KMS-11 (cell line): ENCODE measurements around the gene CEACAM4.

Experiments used
- H2AFZ ChIP-seq: fragments of 200-600 bp; sonication (generic); 2 replicates; pipeline ENCODE4 v1.6.1; 2016; ENCODE audit warnings: antibody characterized with exemption, mixed run types, low read depth
- H3K27ac ChIP-seq: fragments of 200-600 bp; sonication (generic); 2 replicates; pipeline ENCODE4 v1.6.1; 2016; ENCODE audit warnings: mild to moderate bottlenecking, mixed run types
- H3K27me3 ChIP-seq: fragments of 200-600 bp; sonication (generic); 2 replicates; pipeline ENCODE4 v1.6.1; 2017; ENCODE audit warnings: mild to moderate bottlenecking, low read depth, mixed run types, moderate library complexity; ENCODE audit not compliant: insufficient read depth
- H3K36me3 ChIP-seq: fragments of 200-600 bp; sonication (generic); 2 replicates; pipeline ENCODE4 v1.6.1; 2017; ENCODE audit warnings: mild to moderate bottlenecking, mixed run types; ENCODE audit not compliant: insufficient read depth
- H3K4me1 ChIP-seq: fragments of 200-600 bp; sonication (generic); 2 replicates; pipeline ENCODE4 v1.6.1; 2016; ENCODE audit warnings: mild to moderate bottlenecking, low read depth, mixed run types; ENCODE audit not compliant: poor library complexity, severe bottlenecking
- H3K4me2 ChIP-seq: fragments of 200-600 bp; sonication (generic); 2 replicates; pipeline ENCODE4 v1.7.0; 2016; ENCODE audit warnings: mild to moderate bottlenecking, mixed run types
- H3K4me3 ChIP-seq: fragments of 200-600 bp; sonication (generic); IDR thresholded peaks from 2 replicates; pipeline ENCODE4 v1.6.1; 2017; ENCODE audit warnings: low read depth, low read length, mixed read lengths; ENCODE audit not compliant: insufficient read depth
- H3K79me2 ChIP-seq: fragments of 200-600 bp; sonication (generic); 2 replicates; pipeline ENCODE4 v1.6.1; 2016; ENCODE audit warnings: low read depth, mixed run types; ENCODE audit not compliant: insufficient read depth
- H3K9ac ChIP-seq: fragments of 200-600 bp; sonication (generic); 2 replicates; pipeline ENCODE4 v1.6.1; 2016; ENCODE audit warnings: mild to moderate bottlenecking, mixed run types
- H4K20me1 ChIP-seq: fragments of 200-600 bp; sonication (generic); 2 replicates; pipeline ENCODE4 v1.6.1; 2016; ENCODE audit warnings: mild to moderate bottlenecking, mixed run types; ENCODE audit not compliant: insufficient read depth
- TF ChIP-seq, protein P1 (sequence below): fragments of 200-600 bp; sonication (generic); conservative IDR thresholded peaks from 2 replicates; pipeline ENCODE4 v1.6.1; 2017; ENCODE audit warnings: low read depth, mild to moderate bottlenecking, antibody characterized with exemption, low read length, moderate library complexity, mixed read lengths

Gene CEACAM4

DNA sequence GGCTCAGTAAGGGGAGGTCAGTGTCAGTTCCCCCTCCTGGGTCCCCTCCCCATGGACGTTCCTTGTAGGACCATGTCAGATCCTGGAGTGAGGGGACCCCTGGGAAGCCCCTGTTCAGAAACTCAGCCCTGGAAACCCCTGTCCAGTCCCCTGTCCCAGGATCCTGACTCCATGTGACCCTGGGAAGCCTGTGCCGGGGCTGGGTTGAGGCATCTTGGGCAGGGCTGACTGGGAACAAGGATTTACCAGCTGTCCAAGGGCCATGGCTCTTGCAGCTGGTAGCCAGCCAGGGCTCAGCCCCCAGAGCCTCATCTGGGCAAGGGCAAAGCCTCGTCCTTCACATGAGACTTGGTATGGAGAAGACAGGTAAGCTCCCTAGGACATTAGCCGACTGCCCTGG lies 25.1 kb downstream of the CEACAM4 start:
- no peaks in the 10 kb centered on the region for H3K79me2 ChIP-seq

DNA sequence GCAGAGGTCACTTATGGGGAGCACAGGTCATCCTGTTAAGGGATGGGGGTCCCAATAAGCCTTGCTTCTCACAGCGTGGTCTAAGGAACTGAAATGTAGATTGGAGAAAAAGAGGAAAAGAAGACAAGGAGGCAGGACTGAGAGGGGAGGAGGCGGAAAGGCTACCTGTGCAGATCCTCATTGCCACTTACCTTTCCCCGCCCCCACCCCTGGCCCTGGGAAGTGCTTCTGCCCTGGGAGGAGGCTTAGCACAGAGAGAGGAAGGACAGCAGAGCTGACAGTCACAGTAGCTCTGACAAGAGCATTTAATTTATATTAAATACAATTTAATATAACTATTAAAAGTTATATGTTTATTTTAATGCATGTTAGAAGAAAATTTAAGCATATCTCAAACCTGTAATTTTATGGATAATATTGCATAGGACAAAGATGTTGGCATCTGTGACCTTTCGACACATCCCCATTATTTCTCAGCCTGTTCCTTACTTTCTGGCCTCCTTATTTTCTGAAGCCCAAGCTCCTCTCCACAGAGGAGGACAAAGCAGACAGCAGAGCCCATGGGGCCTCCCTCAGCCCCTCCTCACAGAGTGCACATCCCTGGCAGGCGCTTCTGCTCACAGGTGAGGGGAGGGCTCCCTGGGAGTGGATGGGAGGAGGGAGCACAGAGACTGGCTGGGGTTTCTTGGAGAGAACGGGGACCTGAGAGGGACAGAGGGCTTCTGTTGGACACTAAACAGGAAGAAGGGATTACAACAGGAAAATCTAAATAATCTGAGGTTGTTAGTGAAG lies 27.5 kb downstream of the CEACAM4 start:
- no peak overlapping the region for H3K4me3 ChIP-seq
- H3K4me2 ChIP-seq = no peak overlapping the region
- H3K4me1 ChIP-seq = peaks cover 7% of the 10 kb centered on the region

More for the DNA sequence above, 25.1 kb downstream of the CEACAM4 start:
- Histone ChIP-seq H4K20me1 (no peaks in the 10 kb centered on the region), H3K4me2 (no peak overlapping the region), H3K27me3 (peaks cover 80% of the 10 kb centered on the region), H2AFZ (no peak overlapping the region), H3K4me1 (peaks cover 7% of the 10 kb centered on the region), H3K27ac (no peak overlapping the region), H3K9ac (no peak overlapping the region), H3K36me3 (no peaks in the 10 kb centered on the region), H3K4me3 (no peak overlapping the region)
- TF ChIP-seq, protein P1, sequence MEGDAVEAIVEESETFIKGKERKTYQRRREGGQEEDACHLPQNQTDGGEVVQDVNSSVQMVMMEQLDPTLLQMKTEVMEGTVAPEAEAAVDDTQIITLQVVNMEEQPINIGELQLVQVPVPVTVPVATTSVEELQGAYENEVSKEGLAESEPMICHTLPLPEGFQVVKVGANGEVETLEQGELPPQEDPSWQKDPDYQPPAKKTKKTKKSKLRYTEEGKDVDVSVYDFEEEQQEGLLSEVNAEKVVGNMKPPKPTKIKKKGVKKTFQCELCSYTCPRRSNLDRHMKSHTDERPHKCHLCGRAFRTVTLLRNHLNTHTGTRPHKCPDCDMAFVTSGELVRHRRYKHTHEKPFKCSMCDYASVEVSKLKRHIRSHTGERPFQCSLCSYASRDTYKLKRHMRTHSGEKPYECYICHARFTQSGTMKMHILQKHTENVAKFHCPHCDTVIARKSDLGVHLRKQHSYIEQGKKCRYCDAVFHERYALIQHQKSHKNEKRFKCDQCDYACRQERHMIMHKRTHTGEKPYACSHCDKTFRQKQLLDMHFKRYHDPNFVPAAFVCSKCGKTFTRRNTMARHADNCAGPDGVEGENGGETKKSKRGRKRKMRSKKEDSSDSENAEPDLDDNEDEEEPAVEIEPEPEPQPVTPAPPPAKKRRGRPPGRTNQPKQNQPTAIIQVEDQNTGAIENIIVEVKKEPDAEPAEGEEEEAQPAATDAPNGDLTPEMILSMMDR = no peak

DNA sequence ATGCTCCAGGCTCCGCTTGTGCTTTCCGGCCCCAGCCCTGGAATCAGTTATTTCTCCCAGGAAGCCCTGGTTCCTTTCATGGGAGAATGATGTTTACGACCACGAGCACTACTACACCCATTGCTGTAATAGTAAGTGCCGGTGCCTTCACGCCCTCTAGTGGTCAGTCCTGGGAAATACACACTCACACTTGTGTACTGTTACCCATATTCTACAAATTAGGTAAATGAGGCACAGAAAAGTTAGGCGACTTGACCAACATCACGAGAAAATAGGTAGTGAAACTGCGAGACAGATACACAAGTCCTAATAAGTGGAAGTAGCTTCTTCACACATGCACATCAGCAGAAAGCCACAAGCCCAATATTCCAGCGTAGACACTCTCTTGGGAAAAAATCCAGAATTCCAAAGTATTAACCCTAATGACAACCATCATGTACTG lies 29.3 kb downstream of the CEACAM4 start:
- peaks cover 54% of the 10 kb centered on the region; the same call in 1 of the 2 replicates for H3K27me3 ChIP-seq
- H2AFZ ChIP-seq = peak overlapping the region; percentile 32; the same call in 1 of the 2 replicates
- H4K20me1 ChIP-seq = no peaks in the 10 kb centered on the region
- TF ChIP-seq, protein P1 = peak; percentile 99
- peaks cover 7% of the 10 kb centered on the region for H3K4me1 ChIP-seq
- peak overlapping the region; percentile 31; the same call in 1 of the 2 replicates for H3K4me2 ChIP-seq
- H3K27ac ChIP-seq = no peak overlapping the region
- no peaks in the 10 kb centered on the region for H3K36me3 ChIP-seq
- H3K9ac ChIP-seq = no peak overlapping the region
- H3K79me2 ChIP-seq = no peaks in the 10 kb centered on the region
- no peak overlapping the region for H3K4me3 ChIP-seq

More for the DNA sequence above, 27.5 kb downstream of the CEACAM4 start:
- Histone ChIP-seq H3K27ac (no peak overlapping the region), H3K79me2 (no peaks in the 10 kb centered on the region), H2AFZ (no peak overlapping the region), H4K20me1 (no peaks in the 10 kb centered on the region), H3K27me3 (peaks cover 64% of the 10 kb centered on the region), H3K36me3 (no peaks in the 10 kb centered on the region), H3K9ac (no peak overlapping the region)
- TF ChIP-seq, protein P1 = no peak

DNA sequence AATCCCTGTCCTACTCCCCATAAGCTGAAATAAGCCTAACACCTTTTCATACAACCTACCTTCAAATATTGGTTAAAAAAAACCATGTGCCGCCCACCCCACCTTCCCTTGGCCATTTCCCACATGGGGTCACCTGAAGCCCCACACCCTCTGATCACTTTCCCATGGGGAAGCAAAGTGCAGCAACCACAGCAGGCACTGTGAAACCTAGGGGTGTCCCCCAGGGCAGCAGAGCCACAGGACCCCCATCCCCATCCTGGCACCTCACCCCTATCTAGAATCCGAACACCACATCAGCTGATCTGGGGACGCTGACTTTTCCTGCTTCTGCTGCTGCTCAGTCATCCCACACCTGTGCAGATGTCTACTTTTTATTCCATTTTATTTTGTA lies 31.0 kb downstream of the CEACAM4 start:
- H3K36me3 ChIP-seq = no peaks in the 10 kb centered on the region
- peaks cover 7% of the 10 kb centered on the region for H3K4me1 ChIP-seq
- no peak overlapping the region for H3K27ac ChIP-seq
- H4K20me1 ChIP-seq = no peaks in the 10 kb centered on the region
- no peaks in the 10 kb centered on the region for H3K79me2 ChIP-seq
- H3K4me3 ChIP-seq = no peak overlapping the region
- TF ChIP-seq, protein P1 = no peak
- H2AFZ ChIP-seq = no peak overlapping the region
- no peak overlapping the region for H3K9ac ChIP-seq
- peaks cover 44% of the 10 kb centered on the region; the same call in 1 of the 2 replicates for H3K27me3 ChIP-seq
- no peak overlapping the region for H3K4me2 ChIP-seq
